Activated T-helper 1 cell treated with Interleukin-2 at 50 U/mL for 16 hours (primary cell): ENCODE results near the gene TFDP2.

Experiments used
- DNase-seq: peaks from one replicate; pipeline ENCODE4 v3.0.0-alpha.2; 2020; ENCODE audit warnings: low read depth

Gene TFDP2

GRCh38 chr3:141960731-141961130 lies 188.6 kb downstream of the TFDP2 start:
- no peak for DNase-seq

- DNase-seq = no peak
Observed at GRCh38 chr3:141959589-141960554, 189.5 kb downstream of the TFDP2 start.

GRCh38 chr3:141955175-141955574 lies 194.2 kb downstream of the TFDP2 start:
- DNase-seq = no peak

- no peak for DNase-seq
Observed at GRCh38 chr3:141952611-141953010, 196.7 kb downstream of the TFDP2 start.

- no peak for DNase-seq
Observed at GRCh38 chr3:141950572-141951493, 198.5 kb downstream of the TFDP2 start.

- DNase-seq = no peak
Observed at GRCh38 chr3:141949972-141950371, 199.4 kb downstream of the TFDP2 start.

- DNase-seq = no peak
Observed at GRCh38 chr3:141949399-141949798, 199.9 kb downstream of the TFDP2 start.

GRCh38 chr3:141945726-141946485 lies 203.4 kb downstream of the TFDP2 start:
- no peak for DNase-seq

GRCh38 chr3:141942006-141942405 lies 207.3 kb downstream of the TFDP2 start:
- DNase-seq = no peak

GRCh38 chr3:141941093-141941492 lies 208.3 kb downstream of the TFDP2 start:
- no peak for DNase-seq

- no peak for DNase-seq
Observed at GRCh38 chr3:141940194-141940776, 209.1 kb downstream of the TFDP2 start.

GRCh38 chr3:141939759-141940158 lies 209.6 kb downstream of the TFDP2 start:
- DNase-seq = no peak

- DNase-seq = no peak
Observed at GRCh38 chr3:141938011-141938500, 211.3 kb downstream of the TFDP2 start.

- DNase-seq = no peak
Observed at GRCh38 chr3:141934354-141934753, 215.0 kb downstream of the TFDP2 start.

- no peak for DNase-seq
Observed at GRCh38 chr3:141933421-141934300, 215.7 kb downstream of the TFDP2 start.

- no peak for DNase-seq
Observed at GRCh38 chr3:141930801-141931200, 218.5 kb downstream of the TFDP2 start.

- no peak for DNase-seq
Observed at GRCh38 chr3:141929341-141929995, 219.9 kb downstream of the TFDP2 start.

- no peak for DNase-seq
Observed at GRCh38 chr3:141928631-141929270, 220.6 kb downstream of the TFDP2 start.

GRCh38 chr3:141926929-141927328 lies 222.4 kb downstream of the TFDP2 start:
- no peak for DNase-seq
